Stimulated activated naive CD4-positive, alpha-beta T cell treated with Interleukin-2 at 50 U/mL for 16 hours (primary cell): ENCODE measurements around the gene LOXHD1.

Experiments
- DNase-seq: peaks from one replicate; lab custom pipeline; 2025; lab: John Stamatoyannopoulos, UW

Gene LOXHD1

DNA sequence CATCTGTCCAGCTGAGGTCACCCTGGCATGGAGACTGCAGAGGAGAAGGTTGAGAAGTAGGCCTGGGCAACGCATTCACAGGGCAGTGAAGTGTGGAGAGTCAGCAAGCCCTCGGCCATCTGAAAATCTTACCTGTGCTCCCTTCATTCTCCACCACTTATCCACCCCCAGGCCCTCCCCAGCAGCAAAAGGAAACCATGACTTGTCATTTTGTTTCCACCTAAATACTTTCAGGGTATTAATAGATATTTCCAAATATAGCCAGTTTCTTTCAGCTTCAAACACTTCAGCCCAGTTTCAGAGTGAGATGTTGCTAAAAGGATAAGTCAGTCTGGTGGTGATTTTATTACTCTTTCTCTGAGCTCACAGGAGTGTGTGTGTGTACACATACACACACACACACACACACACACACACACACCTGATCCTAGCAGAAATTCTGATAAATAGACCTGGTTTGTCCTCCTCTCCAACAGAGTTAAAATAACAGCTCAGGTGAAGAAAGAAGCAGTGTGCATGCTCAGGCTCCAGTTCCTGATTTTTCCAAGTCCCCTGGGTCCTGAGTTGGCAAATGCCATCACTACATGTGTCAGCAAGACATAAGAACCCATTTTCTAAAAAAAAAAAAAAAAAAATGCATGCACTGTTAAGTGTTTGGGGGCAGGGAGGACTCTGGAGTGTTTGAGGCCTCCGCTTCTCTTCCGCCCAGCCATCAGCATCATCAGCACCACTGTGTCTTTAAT is 82.8 kb downstream of the LOXHD1 start:
- no peak for DNase-seq

GRCh38 chr18:46573156-46573555 is 83.9 kb downstream of the LOXHD1 start:
- no peak for DNase-seq

GRCh38 chr18:46571756-46572155 is 85.3 kb downstream of the LOXHD1 start:
- no peak for DNase-seq

DNA sequence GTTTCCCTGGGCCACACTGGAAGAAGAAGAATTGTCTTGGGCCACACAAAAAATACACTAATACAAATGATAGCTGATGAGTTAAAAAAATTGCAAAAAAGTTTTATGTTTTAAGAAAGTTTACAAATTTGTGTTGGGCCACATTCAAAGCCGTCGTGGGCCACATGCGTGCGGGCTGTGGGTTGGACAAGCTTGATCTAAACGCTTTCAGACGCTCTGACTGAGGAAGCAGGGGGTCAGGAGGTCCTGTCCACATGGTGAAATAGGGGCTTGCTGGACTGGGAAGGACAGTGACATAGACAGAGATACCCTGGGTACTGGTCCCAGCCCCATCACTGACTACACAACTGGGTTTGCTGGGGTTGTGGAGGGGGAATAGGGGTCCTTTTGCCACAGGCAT is 86.4 kb downstream of the LOXHD1 start:
- no peak for DNase-seq

- DNase-seq: no peak
Observed at GRCh38 chr18:46570134-46570533, 86.9 kb downstream of the LOXHD1 start.

- no peak for DNase-seq
Observed at GRCh38 chr18:46569211-46569610, 87.8 kb downstream of the LOXHD1 start.

DNA sequence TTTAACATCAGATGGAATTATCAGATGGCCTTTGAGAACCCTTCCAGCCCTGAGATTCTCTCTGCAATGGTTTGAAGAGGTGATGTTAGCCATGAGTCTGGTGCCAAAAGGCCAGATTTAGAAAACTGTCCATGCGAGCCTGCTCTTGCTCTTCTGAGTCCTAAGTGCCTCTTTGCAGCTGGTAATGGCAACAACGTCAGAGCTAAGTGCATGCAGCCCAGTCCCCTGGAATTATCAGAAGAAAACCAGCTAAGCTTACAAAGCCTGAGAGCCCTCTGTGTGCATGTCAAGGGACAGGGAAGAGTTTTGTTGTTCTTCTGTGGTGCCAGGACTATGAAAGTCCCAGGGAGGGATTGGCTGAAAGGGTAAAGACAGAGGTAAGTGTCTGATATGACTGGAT is 89.8 kb downstream of the LOXHD1 start:
- DNase-seq: no peak

DNA sequence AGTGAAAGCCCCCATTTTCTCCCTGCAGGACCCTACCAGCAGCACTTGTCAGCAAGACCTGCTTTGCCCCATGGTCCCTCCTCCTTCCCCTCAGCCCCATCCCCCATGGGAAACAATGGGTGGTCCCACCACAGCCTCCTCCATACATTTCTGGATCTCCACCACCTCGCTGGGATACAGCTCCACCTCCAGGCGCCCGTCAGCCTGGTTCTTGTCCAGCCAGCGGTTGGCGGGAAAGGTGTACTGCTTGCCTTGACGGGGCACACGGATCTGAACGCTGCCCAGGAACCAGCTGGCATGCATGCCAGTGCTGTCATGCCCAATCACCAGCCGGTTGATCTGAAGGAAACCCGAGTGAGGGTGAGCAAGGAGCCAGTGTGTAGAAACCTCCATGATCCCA is 90.9 kb downstream of the LOXHD1 start:
- no peak for DNase-seq

DNA sequence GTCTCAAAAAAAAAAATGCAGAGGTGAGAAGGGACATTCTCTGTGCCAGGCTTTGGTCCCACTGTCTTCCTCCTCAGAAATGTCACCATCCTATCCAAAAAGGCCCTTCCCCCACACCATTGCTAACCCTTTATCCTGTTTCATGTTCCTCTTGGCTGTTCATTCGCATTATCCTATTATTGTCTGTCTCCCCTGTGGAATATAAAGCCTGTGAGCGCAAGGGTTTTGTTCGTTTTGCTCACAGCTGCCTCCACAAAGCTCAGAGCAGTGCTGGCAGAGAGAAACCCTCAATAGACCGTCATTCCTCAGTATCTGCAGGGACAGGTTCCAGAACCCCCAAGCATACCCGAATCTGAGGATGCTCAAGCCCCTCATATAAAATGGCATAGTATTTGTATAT is 91.8 kb downstream of the LOXHD1 start:
- no peak for DNase-seq

DNA sequence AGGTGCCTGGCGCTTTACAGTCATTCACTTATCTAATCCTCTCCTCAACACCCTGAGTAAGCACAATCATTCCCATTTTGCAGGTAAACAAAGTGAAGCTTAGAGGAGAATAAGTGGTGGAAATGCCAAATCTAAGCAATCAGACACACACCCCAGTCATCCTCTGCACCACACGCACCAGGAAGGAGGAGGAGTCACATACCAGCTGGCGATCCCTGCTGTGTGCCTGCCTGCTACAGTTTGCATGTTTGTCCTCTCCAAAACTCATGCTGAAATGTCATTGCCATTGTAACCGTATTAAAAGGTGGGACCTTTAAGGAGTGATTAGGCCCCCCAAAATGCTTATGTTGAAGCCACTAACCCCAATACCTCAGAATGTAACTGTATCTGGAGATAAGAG is 93.7 kb downstream of the LOXHD1 start:
- DNase-seq: no peak

DNA sequence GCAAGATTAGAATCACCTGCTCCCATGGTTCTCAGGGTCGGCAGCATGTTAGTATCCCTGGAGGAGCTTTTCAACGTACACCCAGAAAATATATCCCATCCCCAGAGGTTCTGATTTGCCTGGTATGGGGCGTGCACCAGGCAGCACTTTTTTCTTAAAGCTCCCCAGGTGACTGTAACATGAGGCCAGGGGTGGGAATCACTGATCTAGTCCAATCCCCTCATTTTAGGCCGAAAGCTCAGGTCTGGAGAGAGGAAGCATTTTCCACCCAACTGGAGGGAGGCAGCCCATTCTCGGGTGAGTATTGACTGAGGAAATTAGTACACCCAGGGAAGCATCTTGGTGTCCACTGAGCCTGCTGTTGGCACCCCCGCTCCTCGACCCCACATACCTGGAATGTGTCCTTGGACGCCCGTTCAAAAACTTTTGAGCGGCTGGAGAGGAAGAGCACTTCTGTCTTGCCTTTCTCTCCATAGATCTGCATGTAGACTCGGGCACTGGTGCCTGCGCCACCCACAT is 94.3 kb downstream of the LOXHD1 start:
- DNase-seq: no peak

GRCh38 chr18:46560671-46561045 is 96.4 kb downstream of the LOXHD1 start:
- DNase-seq: no peak

- no peak for DNase-seq
Observed at GRCh38 chr18:46559946-46560670, 96.9 kb downstream of the LOXHD1 start.

DNA sequence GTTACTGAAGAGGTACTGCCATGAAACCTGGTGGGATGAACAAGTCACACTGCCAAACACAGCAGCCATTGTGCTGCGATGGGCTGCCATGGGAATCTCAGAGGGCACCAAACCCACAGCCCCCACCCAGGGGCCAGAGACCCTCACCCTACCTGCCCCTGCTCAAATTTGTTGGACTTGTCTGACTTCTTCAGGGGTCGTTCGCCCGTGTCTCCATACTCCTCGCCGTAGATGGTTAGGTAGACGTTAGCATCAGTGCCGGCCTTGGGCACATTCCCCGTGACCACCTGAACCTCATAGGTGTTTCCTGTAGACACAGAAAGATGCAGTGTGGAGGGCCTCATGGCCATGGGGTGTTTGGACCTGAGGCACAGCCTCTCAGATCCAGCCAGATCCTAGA is 97.7 kb downstream of the LOXHD1 start:
- no peak for DNase-seq

GRCh38 chr18:46556590-46557206 is 100.3 kb downstream of the LOXHD1 start:
- no peak for DNase-seq

GRCh38 chr18:46555724-46556123 is 101.3 kb downstream of the LOXHD1 start:
- no peak for DNase-seq

DNA sequence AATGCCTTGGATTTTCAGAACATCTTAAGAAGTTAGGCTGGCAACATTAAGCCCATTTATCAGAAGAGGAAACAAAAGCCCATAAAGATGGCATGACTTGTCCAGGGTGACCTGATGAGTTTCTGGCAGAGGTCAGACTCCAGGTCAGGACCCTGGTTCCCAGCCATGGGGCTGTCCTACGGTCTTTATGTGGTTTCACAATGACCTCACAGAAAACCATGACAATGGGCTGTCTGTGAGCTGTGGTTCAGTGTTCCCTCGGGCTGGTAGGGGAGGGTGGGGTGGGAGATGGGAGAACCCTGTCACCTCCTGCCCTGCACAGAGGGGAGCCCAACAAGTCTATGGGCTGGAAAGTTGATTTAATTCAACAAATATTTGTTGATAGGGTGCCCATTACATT is 101.8 kb downstream of the LOXHD1 start:
- no peak for DNase-seq

- DNase-seq: no peak
Observed at GRCh38 chr18:46554406-46555080, 102.5 kb downstream of the LOXHD1 start.

DNA sequence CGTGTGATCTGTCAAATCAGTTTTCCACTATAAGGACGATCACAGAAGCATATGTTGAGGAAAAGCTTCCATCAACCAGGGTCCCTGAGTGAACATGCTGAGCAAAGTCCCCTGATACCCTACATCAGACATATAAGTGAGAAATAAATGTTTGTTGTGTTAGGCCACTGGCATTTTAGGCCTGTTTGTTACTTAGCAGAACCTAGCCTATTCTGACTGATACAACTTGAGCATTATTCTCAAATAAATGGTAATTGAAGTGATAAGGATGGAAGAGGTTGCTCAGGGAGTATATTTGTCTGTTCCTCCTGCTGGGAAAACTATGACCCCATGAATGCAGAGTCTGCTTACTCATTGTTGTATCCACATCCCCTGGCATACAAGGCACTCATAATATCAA is 106.4 kb downstream of the LOXHD1 start:
- no peak for DNase-seq

- DNase-seq: no peak
Observed at GRCh38 chr18:46547520-46547919, 109.5 kb downstream of the LOXHD1 start.

DNA sequence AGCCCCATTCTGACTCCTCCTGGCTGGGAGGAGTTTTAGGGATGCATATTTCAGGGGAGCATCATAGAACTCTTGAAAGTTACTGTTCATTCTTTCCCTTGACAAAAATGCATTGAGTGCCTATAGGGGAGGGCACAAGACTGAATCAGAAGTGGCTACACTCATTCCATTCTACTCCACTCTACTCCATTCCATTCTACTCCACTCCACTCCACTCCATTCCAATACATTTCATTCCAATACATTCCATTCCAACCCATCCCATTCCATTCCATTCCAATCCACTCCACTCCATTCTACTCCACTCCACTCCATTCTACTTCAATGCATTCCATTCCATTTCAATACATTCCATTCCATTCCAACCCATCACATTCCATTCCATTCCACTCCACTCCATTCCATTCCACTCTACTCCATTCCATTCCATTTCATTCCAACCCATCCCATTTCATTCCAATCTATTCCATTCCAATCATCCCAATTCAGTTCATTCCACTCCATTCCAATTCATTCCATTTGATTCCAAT is 110.8 kb downstream of the LOXHD1 start:
- no peak for DNase-seq

- DNase-seq: no peak
Observed at GRCh38 chr18:46542545-46542944, 114.5 kb downstream of the LOXHD1 start.
